HG02588 (cell line): Measurements from ENCODE around the gene ARHGEF28.

Experiments used
- ATAC-seq: cut with Tn5 transposase; IDR thresholded peaks from one replicate; pipeline ENCODE4 v1.9.1; 2021; ENCODE audit warnings: mild to moderate bottlenecking, moderate library complexity; ENCODE audit not compliant: unreplicated experiment

Gene ARHGEF28

DNA sequence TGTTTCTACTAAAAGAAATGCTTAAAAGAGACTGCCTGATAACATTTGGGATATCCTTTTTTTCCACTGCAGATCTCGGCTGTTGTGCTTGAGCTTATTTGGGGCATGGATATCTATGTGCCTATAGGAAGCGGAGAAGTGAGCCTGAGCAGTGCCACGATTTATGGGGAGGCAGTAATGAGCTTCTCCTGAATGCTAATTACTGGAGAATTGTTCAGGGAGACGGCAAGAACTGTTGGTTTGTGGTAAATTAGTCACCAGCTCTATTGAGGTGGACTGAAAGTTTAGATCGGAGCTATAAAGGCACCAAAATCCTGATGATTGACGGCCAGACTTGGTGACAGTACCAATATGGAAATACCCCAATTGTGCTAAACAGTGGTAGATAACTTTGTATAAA, 186.5 kb downstream of the ARHGEF28 start:
- no peak for ATAC-seq

DNA sequence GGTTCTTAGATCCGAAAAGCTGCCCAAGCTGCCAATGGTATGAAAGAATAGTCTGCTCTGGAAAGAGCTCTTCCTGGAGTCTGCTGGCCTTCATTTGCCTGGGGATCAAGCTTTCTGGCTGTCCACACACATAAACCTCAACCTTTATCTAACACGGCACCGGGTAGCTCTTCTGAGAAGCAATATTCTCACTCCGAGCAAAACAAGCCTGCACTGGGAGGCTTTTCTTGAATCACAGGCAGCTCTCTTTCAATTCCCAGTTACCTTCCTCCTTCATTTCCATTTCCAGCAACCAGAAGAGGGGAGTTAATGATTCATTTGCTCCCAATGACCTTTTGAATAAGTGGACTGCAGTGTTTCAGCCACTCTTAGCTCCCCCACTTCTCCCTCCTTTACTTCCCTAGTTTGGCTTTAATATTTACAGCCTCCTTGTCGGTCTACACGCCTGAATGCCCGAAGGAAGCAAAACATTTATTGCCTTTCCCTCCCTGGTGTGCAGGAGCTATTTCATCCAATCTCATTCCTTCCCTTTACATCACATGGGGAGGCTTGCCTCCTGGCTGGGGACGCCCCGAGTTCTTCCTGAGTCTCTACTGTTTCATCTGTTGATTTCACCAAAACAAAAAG, 187.1 kb downstream of the ARHGEF28 start:
- no peak for ATAC-seq

DNA sequence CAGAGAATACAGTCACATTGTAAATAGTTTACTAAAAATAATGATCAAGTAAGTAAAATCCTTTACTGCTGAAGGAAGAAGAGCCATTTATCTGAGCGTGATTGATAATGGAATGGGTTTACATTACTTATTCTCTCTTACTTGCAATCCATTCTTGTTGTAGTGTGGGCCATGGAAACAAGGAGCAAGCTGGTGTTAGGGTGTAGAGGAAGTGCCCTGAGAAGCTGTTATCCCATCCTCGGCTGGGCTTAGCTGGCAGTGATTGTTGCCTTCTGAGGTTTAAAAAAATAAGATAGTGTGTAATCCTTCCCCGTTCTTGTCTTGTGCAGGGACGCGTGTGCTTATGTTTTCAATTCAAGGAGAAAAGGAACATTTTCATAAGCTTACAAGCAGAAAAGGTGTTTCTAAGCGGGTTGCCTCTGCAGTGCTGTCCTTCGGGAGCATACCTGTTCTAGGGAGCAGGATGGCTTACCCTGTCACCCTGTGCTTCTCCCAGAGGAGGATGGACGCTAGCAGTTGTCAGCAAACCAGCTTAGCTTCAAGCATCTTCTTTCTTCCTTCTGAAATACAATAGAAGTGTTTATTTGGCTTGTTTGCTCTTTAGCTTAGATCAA, 188.3 kb downstream of the ARHGEF28 start:
- no peak for ATAC-seq

DNA sequence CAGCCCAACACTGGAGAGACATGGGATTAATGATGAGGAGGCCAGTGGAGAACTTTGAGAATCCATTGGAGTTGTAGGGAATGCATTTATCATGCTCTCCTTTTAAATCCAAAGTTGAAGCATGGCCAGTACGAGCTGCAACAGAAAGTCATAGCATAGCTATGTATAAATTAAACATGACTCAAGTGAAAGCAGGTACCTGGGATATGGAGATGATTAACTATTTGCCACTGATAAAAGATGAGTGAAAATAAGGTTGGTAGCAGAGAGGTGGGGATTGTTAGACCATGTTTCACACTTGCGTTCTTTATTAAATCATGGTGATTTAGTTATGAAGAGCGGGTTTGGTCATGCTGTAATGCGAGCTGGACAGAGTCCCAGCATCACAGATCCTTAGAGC, 189.6 kb downstream of the ARHGEF28 start:
- no peak for ATAC-seq

DNA sequence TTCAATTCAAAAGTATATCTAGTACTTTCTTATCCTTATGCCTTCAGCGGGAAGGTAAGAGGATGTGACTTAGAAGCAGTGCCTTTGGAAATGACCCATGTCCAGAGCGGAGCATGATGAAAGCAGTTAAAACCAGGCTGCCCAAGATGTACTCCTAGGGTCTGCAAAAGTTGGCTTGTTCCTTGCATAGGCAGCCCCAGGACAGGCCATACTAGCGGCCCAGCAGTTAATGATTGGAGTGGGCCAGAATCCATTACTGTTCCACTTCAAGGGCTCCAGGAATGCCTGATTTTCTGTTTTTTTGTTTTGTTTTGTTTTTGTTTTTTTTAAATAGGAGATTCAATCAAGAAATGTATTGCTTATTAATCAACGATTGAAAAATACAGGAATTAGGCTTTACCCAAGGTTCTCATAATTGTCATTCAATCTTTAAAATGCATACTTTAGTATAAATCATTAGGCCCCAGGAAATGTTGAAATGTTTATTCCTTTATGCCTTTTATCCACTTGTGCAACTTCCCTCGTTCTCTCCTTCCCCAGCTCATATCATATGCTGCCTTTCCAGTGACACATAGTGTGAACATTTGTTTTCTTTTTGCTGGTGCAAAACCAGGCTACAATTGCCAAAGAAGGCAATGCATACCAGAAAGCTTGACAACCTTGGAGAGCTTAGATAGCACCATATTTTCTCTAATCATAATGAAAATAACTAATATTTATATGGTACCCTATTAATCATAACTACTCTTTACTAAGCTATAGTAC, 190.8 kb downstream of the ARHGEF28 start:
- ATAC-seq, result no peak

DNA sequence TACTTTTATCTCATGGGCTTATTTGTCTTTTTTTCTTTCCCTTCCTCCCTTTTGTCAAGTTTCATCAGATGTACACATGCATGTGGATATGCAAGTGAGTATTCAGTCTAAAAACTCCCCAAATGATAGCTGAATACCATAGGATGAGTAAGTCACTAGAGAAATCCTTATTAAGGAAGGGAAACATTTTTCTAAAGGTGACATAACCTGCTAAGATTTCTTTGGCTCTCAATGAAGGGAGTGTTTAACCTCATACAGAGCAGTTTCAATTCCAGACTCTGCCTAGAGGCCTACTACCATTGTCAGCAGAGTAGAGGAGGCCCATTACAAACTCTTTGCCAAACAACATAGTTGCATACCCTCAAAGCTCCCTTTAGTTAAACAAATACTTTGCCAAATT, 192.4 kb downstream of the ARHGEF28 start:
- ATAC-seq, result no peak

DNA sequence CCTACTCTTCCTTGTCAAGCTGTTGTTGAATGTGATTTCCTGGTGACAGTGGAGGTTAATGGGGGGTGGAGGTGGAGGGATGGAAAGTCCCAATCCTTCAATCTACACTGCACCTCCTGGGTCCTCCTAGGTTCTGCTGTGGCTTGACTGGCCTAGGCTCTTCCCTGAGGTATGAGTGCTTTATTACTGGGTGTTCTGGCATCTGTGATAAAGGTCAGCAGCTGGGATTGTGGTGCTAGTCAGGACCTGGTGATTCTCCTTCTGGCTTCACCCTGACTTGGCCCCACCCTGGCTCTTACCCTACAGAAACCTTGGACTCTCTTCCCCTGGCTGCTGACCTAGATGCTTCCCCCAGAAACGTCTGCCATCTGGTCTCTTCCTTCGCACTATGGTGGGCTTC, 194.3 kb downstream of the ARHGEF28 start:
- no peak for ATAC-seq

DNA sequence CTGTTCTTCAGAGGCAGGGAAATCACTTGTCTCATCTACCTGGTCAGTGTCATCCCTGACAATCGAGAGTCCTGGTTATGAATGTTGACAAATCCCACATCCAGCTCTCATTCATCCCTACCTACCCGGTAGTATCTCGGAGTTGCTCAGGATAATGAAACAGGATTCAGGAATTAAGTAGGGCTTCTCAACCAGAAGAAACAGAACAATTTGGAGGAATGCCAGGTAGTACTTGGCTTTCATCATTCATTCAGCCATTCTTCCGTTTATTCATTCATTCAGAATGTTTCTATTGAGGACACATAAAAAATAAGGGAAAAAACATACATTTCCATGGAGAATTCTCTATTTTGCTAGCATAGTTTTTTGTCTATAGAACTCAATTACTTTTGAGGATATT, 195.0 kb downstream of the ARHGEF28 start:
- ATAC-seq, result no peak

DNA sequence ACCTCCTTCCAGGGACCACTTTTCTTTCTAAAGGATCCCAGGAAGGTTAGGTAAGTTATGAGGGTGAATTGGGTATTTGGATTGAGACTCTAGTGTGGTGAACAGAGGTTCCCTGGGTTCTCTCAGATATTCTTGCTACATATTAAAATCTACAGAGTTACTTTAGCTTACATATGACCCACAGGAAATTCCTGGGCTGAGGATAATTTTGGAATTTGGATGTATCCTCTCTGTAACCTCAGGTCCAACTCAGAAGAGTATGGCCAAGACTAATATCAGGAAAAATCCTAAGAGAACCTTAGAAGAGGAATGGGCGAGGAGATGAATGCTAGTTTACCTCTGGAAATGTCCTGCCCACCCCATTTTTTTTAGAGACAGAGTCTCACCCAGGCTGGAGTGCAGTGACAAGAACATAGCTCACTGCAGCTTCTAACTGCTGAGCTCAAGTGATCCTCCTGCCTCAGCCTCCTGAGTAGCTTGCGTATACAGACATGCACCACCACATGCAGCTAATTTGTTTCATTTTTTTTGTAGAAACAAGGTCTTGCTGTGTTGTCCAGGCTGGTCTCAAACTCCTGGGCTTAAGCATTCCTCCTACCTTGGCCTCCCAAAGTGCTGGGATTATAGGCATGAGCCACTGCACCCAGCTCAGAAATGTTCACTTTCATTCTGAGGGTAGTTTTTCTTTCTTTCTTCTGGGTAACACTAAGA, 196.4 kb downstream of the ARHGEF28 start:
- ATAC-seq, result no peak

DNA sequence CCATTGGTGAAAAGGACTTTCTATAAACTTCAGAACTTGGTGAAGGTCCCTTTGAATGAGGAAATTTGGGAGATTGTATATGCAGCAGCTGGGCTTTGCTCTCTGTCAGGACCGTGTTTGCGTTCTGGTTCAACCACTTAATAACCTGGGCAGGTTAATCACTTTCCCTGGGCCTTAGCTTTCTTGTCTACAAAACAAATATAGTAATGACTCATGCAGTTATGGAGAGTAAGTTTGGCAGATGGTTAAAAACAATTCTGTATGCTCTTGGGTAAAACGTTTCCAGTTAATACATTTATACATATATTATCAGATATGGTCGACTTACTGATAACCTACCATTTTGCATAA, 197.0 kb downstream of the ARHGEF28 start:
- ATAC-seq, result no peak

DNA sequence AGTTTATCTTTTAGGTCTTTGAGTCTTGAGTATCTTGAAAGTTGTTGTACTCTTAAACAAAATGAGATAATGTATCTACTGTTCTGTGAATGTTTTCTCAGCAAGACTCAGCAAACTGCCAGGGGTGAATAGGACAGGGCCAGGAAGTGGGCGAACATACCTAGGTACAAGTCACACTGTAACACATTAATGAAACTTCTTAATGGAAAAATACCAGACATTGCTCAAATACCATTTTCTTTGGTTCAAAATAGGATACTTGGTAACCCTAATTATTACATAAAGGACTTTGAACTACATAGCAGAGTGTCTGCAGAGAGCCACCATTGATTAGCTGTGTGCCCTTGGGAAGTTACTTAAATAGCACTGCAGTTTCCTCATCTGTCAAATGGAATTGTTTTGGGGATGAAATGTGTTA, 197.5 kb downstream of the ARHGEF28 start:
- no peak for ATAC-seq

DNA sequence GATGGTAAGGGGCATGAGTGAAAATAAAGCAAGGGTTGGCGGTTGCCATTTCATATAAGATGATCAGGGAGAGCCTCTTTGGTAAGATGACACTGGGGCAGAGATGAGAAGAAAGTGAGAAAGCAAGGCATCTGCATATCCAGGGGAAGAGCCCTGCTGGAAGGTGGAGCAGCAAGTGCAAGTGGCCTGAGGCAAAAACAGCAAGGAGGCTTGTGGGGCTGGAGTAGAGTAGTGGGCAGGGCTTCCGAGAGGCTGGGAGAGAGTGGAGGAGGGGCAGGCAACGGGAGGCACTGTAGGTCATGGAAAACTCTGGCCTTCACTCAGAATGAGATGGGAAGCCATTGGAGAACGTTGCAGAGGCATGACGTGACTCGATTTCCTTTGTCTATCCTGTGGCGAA, 199.2 kb downstream of the ARHGEF28 start:
- ATAC-seq, result no peak

DNA sequence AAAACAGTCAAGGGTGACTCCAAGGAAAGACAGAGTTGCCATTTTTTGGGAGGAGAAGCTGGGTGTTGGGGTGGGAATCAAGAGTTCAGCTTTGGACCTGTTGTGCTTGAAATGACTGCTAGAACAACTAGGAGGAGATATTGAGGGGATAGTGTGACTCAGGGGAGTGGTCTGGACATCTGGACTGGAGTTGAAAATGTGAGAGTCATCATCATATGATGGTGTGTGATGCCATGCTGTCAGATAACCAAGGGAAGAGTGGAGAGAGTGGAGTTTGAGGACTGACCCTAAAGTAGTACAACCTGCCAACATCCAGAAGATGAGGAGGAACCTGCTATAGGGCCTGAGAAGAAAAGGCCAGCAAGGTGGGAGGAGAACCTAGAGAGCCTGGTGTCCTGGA, 199.7 kb downstream of the ARHGEF28 start:
- no peak for ATAC-seq

DNA sequence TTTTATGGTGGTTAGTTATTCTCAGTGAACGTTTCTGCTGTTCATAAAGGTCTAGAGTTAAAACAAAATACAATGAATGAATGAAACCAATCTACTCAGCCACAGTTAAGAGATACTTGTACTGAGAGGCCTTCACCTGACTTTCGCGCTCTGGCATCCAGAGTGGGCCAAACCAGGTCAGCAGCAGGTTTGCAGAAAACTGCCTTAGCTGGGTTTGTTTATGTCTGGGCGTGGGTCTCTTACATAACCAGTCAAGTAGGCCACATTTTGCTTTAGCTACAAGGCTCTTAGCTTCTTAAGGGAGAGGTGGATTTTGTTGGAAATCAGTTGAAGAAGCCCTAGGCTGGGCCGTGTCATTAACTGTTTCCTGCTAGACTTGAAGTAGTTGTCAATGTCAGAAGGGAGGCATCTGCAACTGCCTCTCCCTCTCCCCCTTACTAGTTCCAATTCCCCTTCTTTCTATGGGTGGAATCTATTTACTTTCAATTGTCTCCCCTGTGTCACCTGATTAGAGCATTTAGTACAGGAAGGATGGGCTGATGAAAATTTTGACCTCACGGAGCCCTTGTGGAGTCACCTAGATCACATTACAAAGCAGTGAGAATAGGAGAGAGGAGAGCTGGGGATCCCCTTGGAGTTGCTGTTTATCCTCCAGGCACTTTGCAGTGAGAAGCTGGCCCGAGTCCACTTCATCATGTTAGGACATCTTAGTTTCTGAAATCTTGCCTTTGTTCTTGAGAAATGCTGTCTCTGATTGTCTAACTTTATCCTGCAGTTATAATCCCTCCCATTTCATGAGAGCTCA, 200.5 kb downstream of the ARHGEF28 start:
- ATAC-seq, result no peak

DNA sequence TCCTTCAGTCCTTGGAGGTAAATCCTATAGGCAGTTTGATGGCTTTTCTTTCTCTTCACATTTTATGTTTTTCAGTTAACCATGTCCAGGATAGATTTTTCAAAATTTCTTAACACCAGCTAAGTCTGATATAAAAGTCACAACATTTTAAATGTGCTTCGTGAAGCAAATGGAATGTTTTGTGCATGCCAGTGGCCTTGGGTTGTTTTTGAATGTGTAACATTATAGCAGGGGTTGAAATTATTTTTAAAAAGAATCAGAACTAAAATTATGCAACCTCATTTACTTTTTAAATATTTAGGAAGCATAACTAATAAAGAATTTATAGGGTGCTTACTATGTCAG, 201.1 kb downstream of the ARHGEF28 start:
- no peak for ATAC-seq

DNA sequence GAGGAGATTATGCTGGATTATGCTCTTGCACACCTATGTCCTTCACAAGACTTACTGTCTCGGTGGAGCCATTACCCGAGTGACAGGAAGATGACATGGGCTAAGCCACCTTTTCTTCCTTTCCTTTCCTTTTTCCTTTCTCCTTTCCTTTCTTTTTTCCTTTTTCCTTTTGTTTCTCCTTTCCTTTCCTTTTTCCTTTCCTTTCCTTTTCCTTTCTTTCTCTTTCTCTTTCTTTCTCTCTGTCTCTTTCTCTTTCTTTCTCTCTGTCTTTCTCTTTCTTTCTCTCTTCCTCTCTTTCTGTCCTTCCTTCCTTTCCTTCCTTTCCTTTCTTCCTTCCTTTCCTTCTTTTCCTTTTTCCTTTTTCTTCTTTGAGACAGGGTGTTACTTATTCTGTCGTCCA, 202.5 kb downstream of the ARHGEF28 start:
- ATAC-seq, result no peak

DNA sequence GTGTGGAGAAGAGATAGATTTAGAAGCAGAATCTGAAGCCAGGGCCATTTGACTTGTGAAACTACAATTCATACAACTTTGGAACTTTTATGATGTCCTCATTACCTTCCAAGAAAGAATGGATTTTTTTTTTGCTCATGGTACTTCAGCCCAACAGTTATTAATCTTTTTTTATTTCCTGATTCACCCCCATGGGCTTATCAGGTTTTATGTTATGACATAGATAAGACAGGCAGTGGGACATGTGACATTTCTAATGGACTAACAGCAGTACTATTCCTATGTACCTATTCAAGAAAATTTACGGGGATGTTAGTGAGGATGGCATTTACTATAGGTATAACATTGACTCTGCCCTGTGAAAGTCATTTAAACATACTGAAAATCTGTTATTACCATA, 204.7 kb downstream of the ARHGEF28 start:
- no peak for ATAC-seq

DNA sequence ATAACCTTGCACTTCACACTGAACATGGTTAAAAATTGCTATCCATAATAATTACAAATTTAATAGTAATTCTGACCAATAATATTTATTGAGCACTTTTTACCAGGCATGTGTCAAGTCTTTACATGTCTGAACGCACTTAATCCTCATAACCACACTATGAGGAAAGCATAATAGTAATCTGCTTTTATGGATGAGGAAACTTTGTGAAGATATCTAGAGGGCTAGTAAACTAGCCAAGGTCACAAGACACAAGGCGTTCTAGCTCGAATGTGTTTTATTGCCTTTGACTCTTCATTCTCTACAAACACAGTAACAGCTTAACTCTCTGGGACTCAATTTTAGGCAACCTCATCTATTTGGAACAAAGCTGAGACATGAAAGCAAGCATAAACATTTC, 205.1 kb downstream of the ARHGEF28 start:
- ATAC-seq, result no peak

DNA sequence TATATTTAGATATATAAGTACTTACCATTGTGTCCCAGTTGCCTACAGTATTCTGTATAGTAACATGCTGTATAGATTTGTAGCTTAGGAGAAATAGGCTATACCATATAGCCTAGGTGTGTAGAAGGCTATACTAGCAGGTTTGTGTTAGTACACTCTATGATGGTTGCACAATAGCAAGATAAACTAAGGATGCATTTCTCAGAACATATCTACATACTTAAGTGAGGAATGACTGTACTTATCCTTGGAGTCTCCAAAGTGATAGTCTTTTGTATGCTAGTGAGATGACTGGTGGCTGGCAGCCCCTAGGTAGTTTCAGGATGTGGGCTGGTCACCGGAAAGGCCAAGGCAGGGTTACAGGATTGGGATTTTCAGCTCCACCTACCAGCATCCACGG, 208.7 kb downstream of the ARHGEF28 start:
- ATAC-seq, result no peak

DNA sequence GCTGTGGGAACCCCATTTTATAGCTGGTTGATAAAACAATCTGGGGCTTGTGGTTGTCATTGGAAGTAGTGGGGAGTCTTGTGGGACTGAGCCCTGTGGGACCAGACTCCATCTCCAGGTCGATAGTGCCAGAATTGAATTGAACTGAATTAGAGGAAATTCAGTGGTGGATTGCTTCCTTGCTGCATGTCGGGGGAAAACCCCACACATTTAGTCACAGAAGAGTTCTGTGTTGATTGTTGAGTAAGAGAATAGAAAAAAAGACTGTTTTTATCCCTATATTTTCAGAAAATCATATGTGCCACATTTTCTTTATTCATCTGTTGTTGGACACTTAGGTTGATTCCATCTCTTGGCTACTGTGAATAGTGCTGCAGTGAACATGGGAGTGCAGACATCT, 209.7 kb downstream of the ARHGEF28 start:
- ATAC-seq, result no peak

DNA sequence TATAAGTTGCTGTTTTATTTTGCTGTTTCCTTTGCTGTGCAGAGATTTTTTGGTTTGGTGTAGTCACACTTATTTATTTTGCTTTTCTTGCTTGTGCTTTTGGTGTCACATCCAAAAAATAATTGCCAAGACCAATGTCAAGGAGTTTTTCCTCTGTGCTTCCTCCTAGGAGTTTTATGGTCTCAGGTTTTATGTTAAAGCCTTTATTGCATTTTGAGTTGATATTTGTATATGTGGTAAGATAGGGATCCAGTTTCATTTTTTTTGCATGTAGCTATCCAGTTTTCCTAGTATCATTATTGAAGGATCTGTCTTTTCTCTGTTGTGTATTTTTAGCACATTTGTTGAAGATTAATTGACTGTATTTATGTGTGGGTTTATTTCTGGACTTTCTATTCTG, 210.6 kb downstream of the ARHGEF28 start:
- ATAC-seq, result no peak
